HL-60/S4 treated with phorbol 12-myristate 13-acetate at 8.2 ng/mL for 4 days and 3 days (cell line): ENCODE data around the gene SENP6.
"Not testable (repeated sequence)": the region's sequence is repeated elsewhere in the genome, so short reads cannot be mapped to it uniquely, and the experiment has no call there.

Experiments used
- in situ Hi-C: fragments of 300-500 bp; cut with MboI; formaldehyde crosslinking; loops from 2 replicates; pipeline ENCODE4 v1.15.0; 2022; ENCODE audit warnings: low sequenced_read_pairs

SENP6 gene

DNA sequence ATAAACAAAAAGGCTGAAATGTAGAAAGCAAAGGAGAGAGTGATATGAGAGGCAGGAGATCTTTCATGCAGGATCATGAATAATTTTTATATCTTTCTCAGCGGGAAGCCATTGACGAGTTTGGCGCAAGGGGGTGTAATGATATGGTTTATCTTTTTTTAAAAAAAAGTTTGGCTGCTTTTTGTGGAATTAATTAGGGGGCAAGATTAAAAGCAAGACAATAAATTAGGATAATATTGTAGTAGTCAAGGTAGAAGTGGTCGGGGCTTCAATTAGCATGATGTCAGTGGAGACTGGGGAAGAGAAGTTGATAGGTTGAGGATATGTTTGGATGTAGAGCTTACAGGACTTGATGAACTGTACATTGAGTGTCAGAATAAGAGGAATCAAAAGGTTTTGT, 4.0 kb downstream of the SENP6 start:
- in situ Hi-C loops, result no loop called here

DNA sequence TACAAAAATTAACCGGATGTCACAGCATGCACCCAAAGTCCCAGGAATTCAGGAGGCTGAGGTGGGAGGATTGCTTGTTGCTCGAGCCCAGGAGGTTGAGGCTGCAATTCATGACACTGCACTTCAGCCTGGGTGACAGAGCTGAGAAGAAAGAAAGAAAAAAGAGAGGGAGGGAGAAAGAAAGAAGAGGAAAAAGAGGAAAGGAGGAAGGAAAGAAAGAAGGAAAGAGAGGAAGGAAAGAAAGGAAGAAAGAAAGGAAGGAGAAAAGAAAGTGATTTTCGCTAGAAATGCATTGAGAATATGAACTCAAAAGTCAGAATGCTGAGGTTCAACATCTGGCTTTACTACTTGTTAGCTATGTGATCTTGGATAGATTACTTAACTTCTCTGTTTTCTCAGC, 6.6 kb downstream of the SENP6 start:
- in situ Hi-C loops, result no loop called here

DNA sequence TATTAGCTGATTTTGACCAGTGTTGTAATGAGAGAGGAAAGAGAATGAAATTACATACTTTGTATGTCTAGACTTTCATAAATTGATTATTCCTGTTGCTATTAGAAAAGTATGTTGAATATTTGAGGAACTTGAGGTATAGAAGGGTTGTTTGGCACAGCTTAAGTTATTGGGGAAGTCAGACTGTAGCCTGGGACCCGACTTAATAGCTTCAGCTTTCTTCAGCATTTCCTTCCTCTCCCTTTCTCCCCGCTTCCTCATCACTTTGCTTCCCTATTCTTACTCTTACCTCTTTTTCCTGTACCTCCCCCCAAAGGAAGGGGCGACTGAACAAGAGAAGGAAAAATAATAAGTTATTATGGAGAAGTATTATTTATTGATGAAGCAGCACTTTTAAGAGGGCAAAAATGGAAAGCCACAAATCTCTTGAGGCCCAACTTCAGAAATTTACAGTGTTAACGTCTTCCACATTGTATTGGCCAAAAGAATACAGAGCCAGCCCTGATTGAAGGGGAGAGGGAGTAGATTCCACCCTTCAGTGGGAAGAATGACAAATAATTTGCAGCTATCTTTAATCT, 7.4 kb downstream of the SENP6 start:
- in situ Hi-C loops, result no loop called here

DNA sequence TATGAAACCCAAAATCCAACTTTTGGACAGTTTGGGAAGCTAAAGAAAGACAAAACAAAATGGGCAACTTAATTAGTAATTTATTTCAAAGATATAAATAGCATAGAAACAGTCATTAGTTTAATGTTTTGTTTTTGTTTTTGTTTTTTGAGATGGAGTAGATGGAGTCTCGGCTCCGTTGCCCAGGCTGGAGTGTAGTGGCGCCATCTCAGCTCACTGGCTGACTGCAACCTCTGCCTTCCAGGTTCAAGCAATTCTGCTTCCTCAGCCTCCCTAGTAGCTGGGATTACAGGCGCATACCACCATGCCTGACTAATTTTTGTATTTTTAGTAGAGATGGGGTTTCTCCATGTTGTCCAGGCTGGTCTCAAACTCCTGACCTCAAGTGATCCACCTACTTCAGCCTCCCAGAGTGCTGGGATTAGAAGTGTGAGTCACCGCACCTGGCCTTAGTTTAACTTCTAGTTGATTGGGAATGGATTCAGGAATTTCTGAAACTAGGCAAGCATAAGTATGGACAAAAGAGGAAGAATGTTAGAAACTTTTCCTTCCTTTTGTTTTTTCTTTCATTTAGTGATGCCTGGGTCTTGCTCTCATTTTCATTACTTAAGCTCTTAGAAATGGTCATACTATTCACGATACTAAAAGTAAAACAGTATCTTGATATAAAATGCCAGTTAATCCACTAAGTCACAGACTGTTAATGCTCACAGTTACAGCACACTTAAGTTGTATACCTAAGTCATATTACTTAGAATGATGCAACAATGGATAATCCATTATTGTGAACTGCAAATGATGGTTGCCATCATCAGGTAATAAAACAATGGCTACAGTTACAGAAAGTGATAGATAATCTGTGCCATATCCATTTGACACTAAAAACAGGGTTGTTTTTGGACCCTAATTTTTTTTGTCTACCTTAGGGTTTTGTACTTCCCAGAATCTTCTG, 8.2 kb downstream of the SENP6 start:
- in situ Hi-C loops, result no loop called here

DNA sequence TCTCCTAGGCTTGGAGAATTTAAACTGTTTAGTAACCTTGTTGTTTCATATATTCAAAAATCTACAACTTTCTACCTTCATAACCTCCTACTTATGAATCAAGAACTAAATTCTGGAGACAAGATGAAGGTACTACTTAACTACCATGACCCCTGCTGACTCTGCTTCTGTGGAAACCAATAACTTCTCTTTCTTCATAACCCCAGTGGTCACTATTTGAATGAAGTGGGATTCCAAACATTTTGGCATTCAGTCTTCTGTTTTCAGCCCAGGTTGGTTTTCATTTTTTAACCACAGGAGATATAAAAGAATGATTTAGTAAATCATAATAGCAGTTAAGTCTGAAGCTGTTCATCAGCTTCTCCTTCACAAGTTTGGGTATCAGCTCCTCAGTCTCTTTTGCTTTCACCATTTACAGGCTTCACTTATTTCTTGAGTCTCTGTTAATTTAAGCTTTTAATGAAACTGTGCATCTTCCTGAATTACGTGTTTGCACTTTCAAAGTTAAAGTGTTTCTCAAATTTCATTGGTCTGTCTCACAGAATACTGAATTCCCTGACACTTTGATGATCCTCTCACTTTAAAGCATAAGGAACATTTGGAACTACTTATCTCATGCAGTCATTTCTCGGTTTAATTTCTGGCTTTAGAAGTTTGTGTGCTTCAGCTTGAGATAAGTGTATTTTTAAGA, 9.5 kb downstream of the SENP6 start:
- in situ Hi-C loops, result no loop called here

DNA sequence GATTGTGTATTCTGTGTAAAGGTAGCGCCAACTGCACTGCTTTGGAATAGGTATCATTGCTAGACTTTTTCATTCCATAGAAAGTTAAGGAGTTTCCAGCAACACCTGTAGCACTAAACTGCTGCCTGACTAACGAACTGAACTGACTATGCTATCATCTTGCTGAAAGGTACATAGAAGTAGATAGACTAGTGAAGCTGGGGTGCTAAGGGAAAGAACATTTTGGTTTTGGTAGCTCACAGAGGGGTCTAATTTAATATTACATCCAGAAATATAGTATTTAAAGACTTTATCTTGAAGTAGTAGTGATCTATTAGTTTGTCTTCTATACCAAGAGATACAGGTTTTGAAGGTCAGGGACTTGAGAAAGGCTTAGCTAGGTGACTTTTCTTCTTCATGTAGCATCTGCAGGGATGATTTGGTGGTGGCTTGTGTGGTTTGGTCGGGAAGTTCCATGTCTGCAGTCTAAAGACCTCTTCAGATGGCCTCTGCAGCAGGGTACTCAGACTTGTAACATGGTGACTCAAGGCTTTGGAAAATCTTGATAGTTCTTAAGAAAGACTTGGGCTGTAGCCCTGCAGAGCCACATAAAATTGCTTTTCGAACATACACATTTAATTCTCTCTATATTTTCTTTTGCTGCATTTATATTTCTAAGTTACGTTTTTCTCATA, 10.2 kb downstream of the SENP6 start:
- in situ Hi-C loops, result no loop called here

DNA sequence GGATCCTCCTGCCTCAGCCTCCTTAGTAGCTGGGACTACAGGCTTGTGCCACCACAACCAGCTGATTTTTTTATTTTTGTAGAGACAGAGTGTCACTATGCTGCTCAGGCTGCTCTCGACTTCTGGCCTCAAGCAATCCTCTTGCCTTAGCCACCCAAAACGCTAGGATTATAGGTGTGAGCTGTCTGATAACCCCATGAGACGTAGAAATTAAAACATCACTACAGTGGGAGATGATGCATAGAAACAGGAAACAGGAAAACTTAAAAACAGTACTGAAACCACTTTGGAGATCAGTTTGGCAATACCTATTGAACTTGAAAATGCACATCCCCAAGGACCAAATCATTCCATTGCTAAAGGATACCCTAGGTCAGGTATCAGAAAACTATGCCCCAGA, 10.8 kb downstream of the SENP6 start:
- in situ Hi-C loops, result no loop called here

DNA sequence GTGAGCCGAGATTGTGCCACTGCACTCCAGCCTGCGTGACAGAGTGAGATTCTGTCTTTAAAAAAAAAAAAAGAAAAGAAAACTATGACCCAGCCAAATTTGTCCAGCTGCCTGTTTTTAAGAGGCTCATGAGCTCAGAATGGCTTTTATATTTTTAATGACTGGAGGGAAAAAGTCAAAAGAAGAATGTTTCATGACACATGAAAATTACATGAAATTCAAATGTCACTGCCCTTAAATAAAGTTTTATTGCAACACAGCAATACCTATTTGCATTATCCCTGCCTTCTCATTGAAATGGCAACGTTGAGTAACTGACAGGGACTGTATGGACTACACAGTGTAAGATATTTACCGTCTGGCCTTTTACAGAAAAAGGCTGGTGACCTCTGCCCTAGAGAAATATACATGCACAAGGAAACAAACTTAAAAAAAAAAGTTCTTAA, 11.4 kb downstream of the SENP6 start:
- in situ Hi-C loops, result no loop called here

DNA sequence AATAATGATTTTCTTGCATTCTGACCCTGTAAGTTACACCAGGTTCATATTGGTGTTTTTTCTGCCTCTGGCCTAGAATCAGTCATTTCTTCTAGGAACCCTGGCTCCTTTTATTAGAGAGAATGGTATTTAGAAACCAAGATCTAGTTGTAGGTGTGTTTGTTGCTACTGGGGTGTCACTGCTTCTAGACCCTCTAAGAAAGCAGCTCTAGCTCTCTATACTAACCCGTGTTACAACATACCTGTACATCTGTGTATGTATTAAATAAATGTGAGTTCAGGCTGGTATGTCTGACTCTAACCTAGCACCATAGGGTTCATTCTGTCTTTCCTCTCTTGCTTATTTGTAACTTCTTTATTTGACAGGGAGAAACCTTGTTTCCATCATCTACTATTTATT, 16.8 kb downstream of the SENP6 start:
- in situ Hi-C loops, result no loop called here

DNA sequence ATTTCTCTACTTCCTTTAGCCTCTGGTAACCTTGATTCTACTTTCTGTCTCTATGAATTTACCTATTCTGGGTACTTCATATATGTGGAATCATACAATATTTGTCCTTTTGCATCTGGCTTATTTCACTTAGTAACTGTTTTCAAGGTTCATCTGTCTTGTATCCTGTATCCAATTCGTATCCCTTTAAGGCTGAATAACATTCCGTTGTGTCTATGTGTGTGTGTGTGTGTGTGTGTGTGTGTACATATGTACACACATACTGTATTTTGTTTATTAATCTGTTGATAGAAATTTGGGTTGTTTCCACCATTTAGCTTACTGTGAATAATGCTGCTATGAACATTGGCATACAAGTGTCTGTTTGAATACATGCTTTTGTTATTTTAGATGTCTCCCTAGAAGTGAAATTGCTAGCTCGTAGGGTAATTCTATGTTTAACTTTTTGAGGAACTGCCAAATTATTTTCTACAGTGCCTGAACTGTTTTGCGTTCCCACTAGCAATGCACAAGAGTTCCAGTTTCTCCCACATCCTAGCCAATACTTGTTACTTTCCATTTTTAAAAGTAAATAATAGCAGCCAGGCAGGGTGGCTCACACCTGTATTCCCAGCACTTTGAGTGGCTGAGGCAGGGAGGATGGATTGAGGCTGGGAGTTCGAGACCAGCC, 17.7 kb downstream of the SENP6 start:
- in situ Hi-C loops, result no loop called here

DNA sequence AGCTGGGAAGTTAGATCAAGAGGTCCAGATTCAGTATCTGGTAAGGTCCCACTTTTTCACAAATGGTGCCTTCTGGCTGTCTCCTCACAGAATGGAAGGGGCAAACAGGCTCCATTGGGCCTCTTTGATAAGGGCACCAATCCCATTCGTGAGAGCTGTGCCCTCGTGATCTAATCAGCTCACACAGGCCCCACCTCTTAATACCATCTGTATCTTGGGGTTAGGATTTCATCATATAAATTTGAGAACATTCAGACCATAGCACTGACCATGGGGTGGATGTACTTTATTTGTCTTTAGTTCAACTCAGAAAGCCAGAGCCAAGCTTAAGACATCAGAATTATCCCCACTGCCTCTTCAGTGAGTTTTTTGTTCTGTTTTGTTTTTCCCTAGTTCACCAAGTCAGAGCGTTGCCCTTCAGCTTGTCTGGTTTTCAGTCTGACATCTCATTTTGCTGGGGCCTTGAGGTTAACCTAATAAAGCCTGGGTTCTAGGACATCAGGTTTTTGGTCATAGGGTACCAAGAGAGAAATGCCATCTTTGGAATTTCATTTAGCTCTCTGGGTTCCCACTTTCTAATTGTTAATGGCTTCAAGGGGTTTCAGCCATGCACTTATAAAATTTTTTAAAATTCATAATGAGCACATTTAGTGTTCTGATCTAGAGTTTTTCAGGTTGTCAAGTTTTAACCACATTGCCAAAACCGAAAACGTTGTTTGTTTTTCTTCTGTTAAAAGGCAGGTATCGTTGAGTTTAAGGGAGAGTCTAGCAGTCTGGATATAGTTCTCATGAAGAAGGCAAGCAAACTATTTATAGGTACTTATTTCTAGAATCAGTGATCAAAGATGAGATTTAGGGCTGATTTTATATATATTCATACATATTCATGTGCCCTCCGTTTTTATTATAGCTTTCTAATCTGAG, 19.0 kb downstream of the SENP6 start:
- in situ Hi-C loops, result no loop called here

DNA sequence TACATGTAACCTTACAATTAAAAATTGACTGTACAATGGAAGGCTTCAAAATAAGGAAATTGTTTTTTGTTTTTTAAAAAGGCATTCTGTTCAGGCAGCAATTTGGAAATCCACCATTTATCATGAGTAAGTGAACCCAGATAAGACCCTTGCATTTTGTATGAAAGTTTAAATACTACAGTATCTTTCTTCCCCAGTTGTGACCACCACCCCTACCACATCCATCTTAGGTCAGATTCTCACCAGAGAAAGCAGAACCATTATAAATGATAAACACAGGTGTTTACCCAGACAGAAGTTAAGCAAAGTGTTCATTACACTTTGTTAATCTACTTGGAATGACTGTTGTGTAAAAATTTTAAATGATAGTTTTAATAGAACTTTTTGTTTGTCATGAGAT, 20.2 kb downstream of the SENP6 start:
- in situ Hi-C loops, result no loop called here

DNA sequence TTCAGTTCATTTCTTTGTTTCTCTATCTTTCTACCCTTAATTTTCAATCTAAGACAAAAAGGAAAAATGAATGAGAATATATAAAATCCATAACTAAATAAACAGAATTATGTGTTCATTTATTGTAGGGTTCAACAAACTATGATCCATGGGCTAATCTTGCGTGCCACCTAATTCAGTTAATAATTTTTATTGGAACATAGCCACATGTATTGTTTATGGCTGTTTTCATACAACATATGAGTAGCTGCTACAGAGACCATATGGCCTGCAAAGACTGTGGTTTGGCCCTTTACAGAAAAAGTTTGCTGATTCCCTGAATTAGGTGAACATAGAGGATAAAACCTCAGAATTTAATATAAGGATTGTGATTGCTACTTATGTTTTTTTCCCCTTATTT, 21.8 kb downstream of the SENP6 start:
- in situ Hi-C loops, result no loop called here

DNA sequence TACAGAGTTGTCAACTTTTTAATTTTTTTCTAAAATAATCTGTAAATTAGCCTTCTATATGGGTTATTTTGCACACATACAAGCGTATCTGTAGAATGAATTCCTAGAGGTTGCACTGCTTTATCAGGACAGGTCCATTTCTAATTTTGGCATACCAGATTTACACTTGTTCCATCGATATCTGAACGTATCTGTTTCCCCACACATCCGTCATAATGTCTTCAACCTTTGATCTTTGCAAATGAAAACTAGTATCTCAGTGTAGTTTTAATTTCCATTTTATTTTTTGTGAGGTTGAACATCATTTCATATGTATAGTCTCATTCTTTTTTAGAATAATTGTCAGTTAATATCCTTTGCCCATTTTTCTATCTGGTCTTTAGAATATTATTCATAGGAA, 22.7 kb downstream of the SENP6 start:
- in situ Hi-C loops, result no loop called here

DNA sequence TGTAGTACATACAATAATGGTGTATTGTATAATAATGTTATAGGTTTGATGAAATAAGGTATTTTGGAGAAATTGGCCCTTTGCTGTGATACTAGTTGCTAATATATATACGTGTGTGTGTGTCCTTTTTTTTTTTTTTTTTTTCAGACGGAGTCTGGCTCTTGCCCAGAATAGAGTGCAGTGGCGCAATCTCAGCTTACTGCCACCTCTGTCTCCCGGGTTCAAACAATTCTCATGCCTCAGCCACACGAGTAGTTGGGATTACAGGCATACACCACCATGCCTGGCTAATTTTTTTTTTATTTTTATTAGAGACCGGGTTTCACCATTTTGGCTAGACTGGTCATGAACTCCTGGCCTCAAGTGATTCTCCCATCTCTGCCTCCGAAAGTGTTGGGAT, 23.3 kb downstream of the SENP6 start:
- in situ Hi-C loops, result no loop called here

DNA sequence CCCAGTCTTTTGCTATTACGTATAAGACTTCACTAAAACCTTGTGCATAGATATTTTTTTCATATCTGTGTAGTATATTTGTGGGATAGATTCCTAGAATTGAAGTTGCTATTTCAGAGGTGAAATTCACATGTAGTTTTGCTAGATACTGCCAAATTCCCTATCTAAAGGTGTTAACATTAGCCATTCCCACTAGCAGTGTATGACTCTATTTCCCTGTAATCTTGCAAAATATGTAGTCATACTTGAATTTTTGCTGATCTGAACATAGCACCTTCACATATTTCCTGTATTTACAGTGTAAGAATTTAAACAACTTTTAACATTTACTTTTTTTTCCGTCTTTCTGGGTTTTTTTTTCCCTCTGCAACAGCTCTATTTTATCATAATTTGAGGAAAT, 24.9 kb downstream of the SENP6 start:
- in situ Hi-C loops, result no loop called here

DNA sequence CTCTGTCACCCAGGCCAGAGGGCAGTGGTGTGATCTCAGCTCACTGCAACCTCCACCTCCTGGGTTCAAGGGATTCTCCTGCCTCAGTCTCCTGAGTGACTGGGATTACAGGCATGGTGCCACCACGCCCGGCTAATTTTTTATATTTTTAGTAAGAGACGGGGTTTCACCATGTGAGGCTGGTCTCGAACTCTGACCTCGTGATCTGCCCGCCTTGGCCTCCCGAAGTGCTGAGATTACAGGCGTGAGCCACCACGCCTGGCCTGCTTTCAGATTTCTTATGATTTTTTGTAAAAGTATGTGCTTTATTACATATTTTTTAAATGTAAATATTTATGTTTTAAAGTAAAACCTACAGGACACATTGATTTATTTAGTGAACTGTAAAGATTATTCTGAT, 26.0 kb downstream of the SENP6 start:
- in situ Hi-C loops, result not testable (repeated sequence)

DNA sequence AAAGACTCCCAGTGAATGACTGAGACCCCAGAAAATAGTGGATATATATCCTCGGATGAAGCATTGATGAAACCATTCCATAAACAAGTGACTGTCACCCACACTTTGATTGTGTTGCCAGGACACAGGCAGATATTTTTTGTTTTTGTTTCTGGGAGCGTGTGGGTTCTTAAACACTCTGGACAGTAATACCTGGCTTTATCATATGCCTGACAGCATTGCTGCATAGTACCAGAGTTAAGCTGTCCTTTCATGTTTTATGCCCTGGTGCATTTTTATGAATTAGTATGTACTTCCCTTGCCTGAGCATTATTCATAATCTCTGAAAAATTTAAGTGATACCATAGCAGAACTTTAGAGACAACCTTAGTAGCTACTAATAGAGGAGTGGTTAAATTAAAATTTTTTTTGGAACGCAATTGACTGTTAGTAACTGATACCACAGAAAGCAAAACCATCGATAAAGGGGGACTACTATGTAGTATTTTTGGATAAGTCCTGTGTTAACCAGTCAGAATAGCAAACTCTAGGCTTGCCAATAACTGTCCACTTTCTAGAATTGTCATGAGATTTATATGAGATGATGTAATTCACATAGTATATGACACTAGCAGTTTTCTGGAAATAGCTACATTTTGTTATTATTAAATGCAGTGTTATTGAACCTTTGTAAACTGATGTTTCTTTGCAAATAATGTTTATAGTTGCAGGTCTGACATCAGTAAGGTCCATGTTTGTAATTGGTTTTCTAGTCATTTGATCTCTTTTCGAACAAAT, 30.4 kb downstream of the SENP6 start:
- in situ Hi-C loops, result no loop called here

DNA sequence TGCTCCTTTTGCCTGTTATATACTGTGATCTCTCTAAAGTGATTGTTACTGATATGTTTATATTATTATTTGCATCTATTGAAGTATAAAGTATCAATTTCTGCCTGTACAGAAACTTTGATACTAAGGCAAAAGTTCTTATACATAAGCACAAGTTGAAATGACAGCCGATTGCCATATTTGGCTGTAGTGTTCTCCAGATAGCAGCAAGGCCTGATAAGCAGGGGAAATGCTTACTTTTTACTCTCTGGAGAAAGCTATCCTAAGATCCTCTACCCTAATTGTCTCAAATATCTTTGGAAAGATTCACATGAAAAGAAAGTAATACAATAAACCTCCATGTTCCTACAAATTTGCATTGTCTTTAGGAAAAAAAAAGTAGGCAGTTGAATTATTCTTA, 31.4 kb downstream of the SENP6 start:
- in situ Hi-C loops, result no loop called here
